ENCODE results near the gene SNX4. TPM values are rescaled to one million over a fixed set of nuclear protein-coding genes. Genes with fewer than 3 reads are reported as not detected.

Gene SNX4
- total RNA-seq, 1 experiment from 2014 or later: 38.0 TPM

DNA sequence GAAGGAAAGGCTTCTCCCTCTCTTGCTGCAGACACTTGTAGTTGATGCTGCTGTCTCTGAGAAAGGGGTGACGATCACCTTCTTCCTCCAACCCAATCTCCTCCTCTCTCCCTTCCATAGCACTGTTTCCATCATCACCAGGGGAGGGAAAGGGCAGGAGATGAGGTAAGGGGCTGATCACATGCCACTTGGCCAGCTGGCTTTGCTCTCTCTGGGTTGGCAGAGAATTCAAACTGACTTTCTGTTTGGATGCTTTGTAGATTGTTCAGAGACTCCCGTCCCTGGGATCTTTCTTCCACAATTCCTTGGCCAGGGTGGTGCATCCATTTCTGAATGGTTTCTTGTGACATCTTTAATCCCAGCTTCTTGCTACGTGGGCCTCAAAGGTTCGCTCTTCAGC is 101.7 kb downstream of the SNX4 start:
- CTCF ChIA-PET: interaction anchor here (0.7 kb wide), 1 partner anchor 17 kb away, joined by 3 read pairs; no protein-coding TSS in a partner anchor
- Mint-ChIP-seq H3K4me3 (ENCODE audit: low read depth, unreplicated experiment) (no peak overlapping the region), H3K36me3 (ENCODE audit: insufficient read depth, unreplicated experiment) (no peaks in the 10 kb centered on the region), H3K4me1 (ENCODE audit: low read depth, unreplicated experiment) (no peaks in the 10 kb centered on the region), H3K9me3 (ENCODE audit: low read depth, unreplicated experiment) (no peaks in the 10 kb centered on the region), H3K27ac (ENCODE audit: unreplicated experiment) (no peak overlapping the region), H3K27me3 (ENCODE audit: unreplicated experiment) (peaks cover 4% of the 10 kb centered on the region)
- intact Hi-C loops (cut with micrococcal nuclease; ENCODE audit: unreplicated experiment): no loop called here
- DNase-seq: no peak
- TF ChIP-seq, protein P1, sequence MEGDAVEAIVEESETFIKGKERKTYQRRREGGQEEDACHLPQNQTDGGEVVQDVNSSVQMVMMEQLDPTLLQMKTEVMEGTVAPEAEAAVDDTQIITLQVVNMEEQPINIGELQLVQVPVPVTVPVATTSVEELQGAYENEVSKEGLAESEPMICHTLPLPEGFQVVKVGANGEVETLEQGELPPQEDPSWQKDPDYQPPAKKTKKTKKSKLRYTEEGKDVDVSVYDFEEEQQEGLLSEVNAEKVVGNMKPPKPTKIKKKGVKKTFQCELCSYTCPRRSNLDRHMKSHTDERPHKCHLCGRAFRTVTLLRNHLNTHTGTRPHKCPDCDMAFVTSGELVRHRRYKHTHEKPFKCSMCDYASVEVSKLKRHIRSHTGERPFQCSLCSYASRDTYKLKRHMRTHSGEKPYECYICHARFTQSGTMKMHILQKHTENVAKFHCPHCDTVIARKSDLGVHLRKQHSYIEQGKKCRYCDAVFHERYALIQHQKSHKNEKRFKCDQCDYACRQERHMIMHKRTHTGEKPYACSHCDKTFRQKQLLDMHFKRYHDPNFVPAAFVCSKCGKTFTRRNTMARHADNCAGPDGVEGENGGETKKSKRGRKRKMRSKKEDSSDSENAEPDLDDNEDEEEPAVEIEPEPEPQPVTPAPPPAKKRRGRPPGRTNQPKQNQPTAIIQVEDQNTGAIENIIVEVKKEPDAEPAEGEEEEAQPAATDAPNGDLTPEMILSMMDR (IDR thresholded peaks at IDR 0.05; ENCODE audit: unreplicated experiment): no peak
- no TSS peak for BruUV-seq (replicated peaks)

DNA sequence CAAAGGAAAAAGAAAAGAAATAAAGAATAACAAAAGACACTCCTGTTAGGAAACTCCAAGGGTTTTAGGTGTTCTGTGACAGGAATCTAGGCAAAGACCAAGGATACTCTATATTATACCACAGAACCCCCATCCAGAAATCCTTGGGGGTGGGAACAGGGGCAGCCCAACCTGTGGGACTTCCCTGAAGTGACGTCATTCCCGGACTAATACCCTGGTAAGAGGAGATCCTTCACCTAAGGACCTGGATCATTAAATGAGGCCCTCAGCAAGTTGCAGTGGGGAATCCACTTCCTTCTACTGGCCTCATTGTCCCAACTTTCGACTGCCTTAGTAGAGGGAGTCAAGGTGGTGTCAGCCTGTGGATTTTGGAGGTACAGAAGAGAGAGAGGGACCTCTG is 103.8 kb downstream of the SNX4 start:
- Mint-ChIP-seq H3K27ac (ENCODE audit: unreplicated experiment) (no peak overlapping the region), H3K36me3 (ENCODE audit: insufficient read depth, unreplicated experiment) (no peaks in the 10 kb centered on the region), H3K27me3 (ENCODE audit: unreplicated experiment) (peaks cover 25% of the 10 kb centered on the region), H3K4me3 (ENCODE audit: low read depth, unreplicated experiment) (no peak overlapping the region), H3K4me1 (ENCODE audit: low read depth, unreplicated experiment) (no peaks in the 10 kb centered on the region), H3K9me3 (ENCODE audit: low read depth, unreplicated experiment) (no peaks in the 10 kb centered on the region)
- CTCF ChIA-PET: interaction anchor here (0.6 kb wide), 1 partner anchor 252 kb away, joined by 4 read pairs; no protein-coding TSS in a partner anchor
- no TSS peak for BruUV-seq (replicated peaks)
- TF ChIP-seq, protein P1 (IDR thresholded peaks at IDR 0.05; ENCODE audit: unreplicated experiment): no peak
- DNase-seq: no peak
- intact Hi-C loops (cut with micrococcal nuclease; ENCODE audit: unreplicated experiment): no loop called here

DNA sequence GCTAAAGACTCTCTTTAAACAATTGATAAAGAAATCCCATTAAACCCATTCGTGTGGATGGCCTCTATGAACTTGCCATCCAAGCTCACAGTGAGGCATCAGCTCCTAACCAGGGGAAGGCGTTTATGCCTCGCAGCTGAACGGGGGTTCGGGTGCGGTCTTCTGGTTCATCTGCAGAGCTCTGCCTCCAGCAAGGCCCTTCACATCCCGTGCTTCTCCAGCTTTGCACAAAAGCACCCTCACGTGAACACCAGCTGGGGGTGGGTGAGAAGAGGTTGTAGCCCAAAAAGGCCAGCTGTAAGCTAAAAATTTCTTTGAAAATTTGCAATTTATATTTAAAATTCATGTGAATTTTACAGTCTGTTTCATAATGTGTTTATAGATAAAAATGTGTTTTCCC is 105.3 kb downstream of the SNX4 start:
- Mint-ChIP-seq H3K27ac (ENCODE audit: unreplicated experiment) (no peak overlapping the region), H3K36me3 (ENCODE audit: insufficient read depth, unreplicated experiment) (no peaks in the 10 kb centered on the region), H3K27me3 (ENCODE audit: unreplicated experiment) (peaks cover 40% of the 10 kb centered on the region), H3K4me1 (ENCODE audit: low read depth, unreplicated experiment) (no peaks in the 10 kb centered on the region), H3K4me3 (ENCODE audit: low read depth, unreplicated experiment) (no peak overlapping the region), H3K9me3 (ENCODE audit: low read depth, unreplicated experiment) (no peaks in the 10 kb centered on the region)
- no TSS peak for BruUV-seq (replicated peaks)
- no peak for DNase-seq
- intact Hi-C loops (cut with micrococcal nuclease; ENCODE audit: unreplicated experiment): no loop called here
- TF ChIP-seq, protein P1 (IDR thresholded peaks at IDR 0.05; ENCODE audit: unreplicated experiment): no peak
- CTCF ChIA-PET: no interaction called here

DNA sequence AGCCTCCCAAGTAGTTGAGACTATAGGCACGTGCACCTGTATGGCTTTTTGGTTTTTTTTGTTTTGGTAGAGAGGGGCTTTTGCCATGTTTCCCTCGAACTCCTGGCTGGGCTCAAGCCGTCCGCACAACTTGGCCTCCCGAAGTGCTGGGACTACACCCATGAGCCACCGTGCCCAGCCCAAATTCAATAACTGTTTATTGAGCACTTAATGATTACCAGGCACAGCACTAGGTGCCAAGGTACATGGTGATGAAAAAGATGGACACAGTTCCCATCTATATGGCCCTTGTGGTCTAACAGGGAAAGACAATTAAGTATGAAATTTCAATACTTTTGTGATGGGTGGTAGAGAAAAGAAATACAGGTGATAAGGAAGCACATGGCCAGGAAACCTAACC is 109.1 kb downstream of the SNX4 start:
- DNase-seq: no peak
- peaks cover 65% of the 10 kb centered on the region for H3K27me3 Mint-ChIP-seq (ENCODE audit: unreplicated experiment)
- intact Hi-C loops (cut with micrococcal nuclease; ENCODE audit: unreplicated experiment): no loop called here
- no peak overlapping the region for H3K27ac Mint-ChIP-seq (ENCODE audit: unreplicated experiment)
- no peaks in the 10 kb centered on the region for H3K9me3 Mint-ChIP-seq (ENCODE audit: low read depth, unreplicated experiment)
- TF ChIP-seq, protein P1 (IDR thresholded peaks at IDR 0.05; ENCODE audit: unreplicated experiment): no peak
- H3K4me3 Mint-ChIP-seq (ENCODE audit: low read depth, unreplicated experiment): no peak overlapping the region
- CTCF ChIA-PET: no interaction called here
- no TSS peak for BruUV-seq (replicated peaks)
- no peaks in the 10 kb centered on the region for H3K4me1 Mint-ChIP-seq (ENCODE audit: low read depth, unreplicated experiment)
- no peaks in the 10 kb centered on the region for H3K36me3 Mint-ChIP-seq (ENCODE audit: insufficient read depth, unreplicated experiment)

Data from Calu3 (cell line).